Endothelial cell of umbilical vein (primary cell): ENCODE data around the gene SORT1. TPM values are rescaled to one million over a fixed set of nuclear protein-coding genes. Genes with fewer than 3 reads are reported as not detected.

ENCODE experiments used
- BruUV-seq: library from RNA; stranded (reverse); fragments of 400-500 nt; replicated peaks from 2 replicates; lab custom pipeline; 2021; lab: Mats Ljungman, UMichigan
- CTCF ChIA-PET: fragments of 300-600, 350-600 bp; sonication (Branson Sonifier 250); formaldehyde crosslinking; loops from one replicate; lab custom pipeline; 2021; ENCODE audit warnings: antibody characterized with exemption, inconsistent platforms; lab: Charles Lee
- POLR2A ChIA-PET: fragments of 300-600, 350-600 bp; sonication (Branson Sonifier 250); formaldehyde crosslinking; loops from one replicate; lab custom pipeline; 2021; ENCODE audit warnings: antibody characterized with exemption, inconsistent platforms; lab: Charles Lee
- DNase-seq: peaks from one replicate; pipeline ENCODE4 v3.0.0-alpha.2; 2011; ENCODE audit warnings: low read depth, low spot score
- FAIRE-seq: peaks from 2 replicates; lab custom pipeline; 2011; peaks lifted over from hg19 to GRCh38; lab: Jason Lieb, UNC
- H2AFZ ChIP-seq: 2 replicates; pipeline ENCODE4 v1.6.0; 2012; ENCODE audit warnings: low read depth, low read length, control low read depth, inconsistent platforms
- H3K27ac ChIP-seq: 2 replicates; pipeline ENCODE4 v1.5.1; 2011; ENCODE audit warnings: low read depth, mild to moderate bottlenecking, control low read depth, low read length, moderate library complexity; ENCODE audit not compliant: insufficient read depth
- H3K27me3 ChIP-seq, 2 experiments: 2 replicates each; pipeline versions ENCODE4 v1.6.0 to v1.6.1; 2011; ENCODE audit warnings: low read length in 2 of 2, mixed read lengths in 1 of 2; ENCODE audit not compliant: control insufficient read depth in 2 of 2, insufficient read depth in 2 of 2
- H3K36me3 ChIP-seq, 2 experiments: 2 replicates in 1 of 2; 3 replicates in 1 of 2; pipeline ENCODE4 v1.5.1; 2011; ENCODE audit warnings: low read length in 2 of 2, mild to moderate bottlenecking in 1 of 2, moderate library complexity in 1 of 2; ENCODE audit not compliant: control insufficient read depth in 2 of 2, insufficient read depth in 2 of 2; ENCODE audit errors: extremely low read depth in 1 of 2
- H3K4me1 ChIP-seq: 3 replicates; pipeline ENCODE4 v1.5.1; 2011; ENCODE audit warnings: mild to moderate bottlenecking, low read length; ENCODE audit not compliant: control insufficient read depth, insufficient read depth; ENCODE audit errors: extremely low read depth
- H3K4me2 ChIP-seq: 2 replicates; pipeline ENCODE4 v1.6.1; 2011; ENCODE audit warnings: low read length, control low read depth, mixed read lengths; ENCODE audit not compliant: insufficient read depth
- H3K4me3 ChIP-seq, 3 experiments: fragments of 200-600 bp in 1 of 3; sonication (generic), shearing (Covaris generic) in 1 of 3; replicated peaks in 1 of 3; 2 replicates each; pipeline ENCODE4 v1.5.1; 2011 to 2016; ENCODE audit warnings: control low read depth in 3 of 3, low read length in 3 of 3, mild to moderate bottlenecking in 2 of 3, inconsistent platforms in 1 of 3, low read depth in 1 of 3, moderate library complexity in 1 of 3; ENCODE audit not compliant: insufficient read depth in 1 of 3
- H3K79me2 ChIP-seq: 2 replicates; pipeline ENCODE4 v1.6.0; 2012; ENCODE audit warnings: low read length, inconsistent platforms; ENCODE audit not compliant: control insufficient read depth, insufficient read depth
- H3K9ac ChIP-seq: replicated peaks from 2 replicates; pipeline ENCODE3; 2011; ENCODE audit warnings: low read length, control low read depth; ENCODE audit not compliant: insufficient read depth; ENCODE audit errors: extremely low read depth
- H3K9me1 ChIP-seq: replicated peaks from 3 replicates; pipeline ENCODE4 v1.6.0; 2011; ENCODE audit warnings: mild to moderate bottlenecking, low read length; ENCODE audit not compliant: control insufficient read depth, insufficient read depth; ENCODE audit errors: extremely low read depth
- H3K9me3 ChIP-seq: replicated peaks from 2 replicates; pipeline ENCODE4 v1.5.1; 2012; ENCODE audit warnings: low read length, inconsistent platforms; ENCODE audit not compliant: control insufficient read depth, insufficient read depth
- H4K20me1 ChIP-seq: replicated peaks from 2 replicates; pipeline ENCODE3; 2011; ENCODE audit warnings: mild to moderate bottlenecking, low read length; ENCODE audit not compliant: control insufficient read depth, insufficient read depth; ENCODE audit errors: extremely low read depth
- CTCF ChIP-seq, 2 donors: IDR thresholded peaks; 1 replicate in 1 of 2; 2 replicates in 1 of 2; pipeline ENCODE4 v1.5.1; 2011; ENCODE audit warnings: low read length in 2 of 2, mild to moderate bottlenecking in 2 of 2, moderate library complexity in 2 of 2, control low read depth in 1 of 2, inconsistent platforms in 1 of 2, low read depth in 1 of 2; ENCODE audit not compliant: insufficient read depth in 1 of 2; ENCODE audit errors: extremely low read depth in 1 of 2
- EZH2 ChIP-seq: IDR thresholded peaks from 2 replicates; pipeline ENCODE4 v1.6.1; 2012; ENCODE audit warnings: borderline replicate concordance, low read depth, mild to moderate bottlenecking, moderate library complexity, low read length, inconsistent platforms; ENCODE audit not compliant: severe bottlenecking
- FOS ChIP-seq: IDR thresholded peaks from 2 replicates; pipeline ENCODE4 v1.6.1; 2011; ENCODE audit warnings: mild to moderate bottlenecking, low read length, moderate library complexity, borderline replicate concordance; ENCODE audit not compliant: insufficient read depth
- GATA2 ChIP-seq: IDR thresholded peaks from 2 replicates; pipeline ENCODE4 v1.7.0; 2011; ENCODE audit warnings: low read depth, mild to moderate bottlenecking, moderate library complexity, mixed read lengths, low read length; ENCODE audit not compliant: insufficient read length, insufficient read depth
- JUN ChIP-seq: IDR thresholded peaks from 2 replicates; pipeline ENCODE4 v1.6.1; 2011; ENCODE audit warnings: borderline replicate concordance, low read depth; ENCODE audit not compliant: insufficient read length, insufficient read depth
- MAX ChIP-seq: IDR thresholded peaks from 2 replicates; pipeline ENCODE4 v1.6.1; 2011; ENCODE audit not compliant: insufficient read depth, insufficient read length
- MYC ChIP-seq: IDR thresholded peaks from one replicate; pipeline ENCODE4 v1.6.1; 2011; ENCODE audit warnings: mild to moderate bottlenecking, low read depth, low read length
- POLR2A ChIP-seq: IDR thresholded peaks from 2 replicates; pipeline ENCODE4 v1.6.1; 2012; ENCODE audit warnings: low read depth, mild to moderate bottlenecking, control low read depth, low read length
- POLR2AphosphoS5 ChIP-seq: IDR thresholded peaks from 2 replicates; pipeline ENCODE4 v1.6.1; 2012; ENCODE audit warnings: low read depth, mild to moderate bottlenecking, control low read depth, low read length, moderate library complexity; ENCODE audit not compliant: insufficient read depth
- dilution Hi-C: fragments of 300-500 bp; cut with MboI; formaldehyde crosslinking; loops from one replicate; pipeline ENCODE4 v1.15.0; 2019; ENCODE audit warnings: low sequenced_read_pairs; ENCODE audit not compliant: extremely low pct_ligation_motif_present
- intact Hi-C: fragments of 100-400 bp; cut with micrococcal nuclease; formaldehyde crosslinking; loops from one replicate; pipeline ENCODE4 v1.10.0; 2022
- polyA plus RNA-seq, 4 experiments: library from polyadenylated mRNA; depleted of rRNA in 3 of 4; stranded (reverse) in 3 of 4; unstranded in 1 of 4; fragments of >200 nt; gene quantifications; 2 replicates each; pipeline versions ENCODE4 v1.2.1 to v1.2.3, GENCODE V29; 2011 to 2012; ENCODE audit warnings: missing spikeins in 1 of 4
- total RNA-seq: library from RNA; stranded (reverse); gene quantifications from 2 replicates; pipeline ENCODE4 v1.2.3, GENCODE V29; 2021

The SORT1 gene
- total and polyA plus RNA-seq, 2 donors (not counting 3 experiments of a cell fraction or from before 2014, with no cell fraction given), result 6.8 to 17.8 TPM

- dilution Hi-C loops, result no loop called here
- Histone ChIP-seq H3K9me3 (no peaks in the 10 kb centered on the region), H3K4me2 (peak within 1 kb of the TSS; percentile 95), H2AFZ (peak within 1 kb of the TSS; percentile 79), H3K79me2 (peaks cover 41% of the 10 kb centered on the region), H3K9ac (peak within 1 kb of the TSS; percentile 83), H3K36me3 (no peaks in the 10 kb centered on the region), H3K27ac (peak within 1 kb of the TSS; percentile 68), H3K9me1 (no peaks in the 10 kb centered on the region), H3K4me3 (peak within 1 kb of the TSS; percentile 63 to 89 (median 86)), H3K27me3 (no peaks in the 10 kb centered on the region), H3K4me1 (peaks cover 15% of the 10 kb centered on the region), H4K20me1 (no peaks in the 10 kb centered on the region)
- FAIRE-seq, result peak; percentile 99
- CTCF ChIA-PET, result interaction anchor here (1.3 to 3.6 kb wide), 3 partner anchors 59 to 106 kb away, joined by 3 to 29 read pairs (median 4); partner anchors contain the start of gene CYB561D1
- POLR2A ChIA-PET, result interaction anchor here (0.7 to 1.1 kb wide), 2 partner anchors 106 to 176 kb away, joined by 3 to 4 read pairs; no protein-coding TSS in a partner anchor
- TSS peak; percentile 77 for BruUV-seq
- peak; percentile 99 for DNase-seq
- intact Hi-C loops, result loop anchor here (1.0 to 2.0 kb wide), 3 partner anchors 27 to 912 kb away; partner anchors contain the start of genes ATXN7L2 and RBM15
- TF ChIP-seq CTCF (IDR thresholded peaks at IDR 0.05; ENCODE audit: extremely low read depth in 1 of 2, insufficient read depth in 1 of 2, low read depth in 1 of 2, low read length in 2 of 2), result no peak
- TF ChIP-seq POLR2A, result peak; percentile 88
- no peak for TF ChIP-seq JUN
- TF ChIP-seq MYC, result peak; percentile 29
- peak; percentile 72 for TF ChIP-seq POLR2AphosphoS5
- TF ChIP-seq GATA2, result no peak
- TF ChIP-seq FOS, result peak; percentile 1
- TF ChIP-seq EZH2, result no peak
- peak; percentile 37 for TF ChIP-seq MAX
Observed at GRCh38 chr1:109426281-109427170, 28.8 kb upstream of the SORT1 start, which contains the start of gene PSMA5. Gene PSMA5, minus strand, starts transcription at chr1:109426448. Its CDS starts 118 bp downstream, at chr1:109426330.
